ENCODE measurements around the gene GPR148.

Gene GPR148

DNA sequence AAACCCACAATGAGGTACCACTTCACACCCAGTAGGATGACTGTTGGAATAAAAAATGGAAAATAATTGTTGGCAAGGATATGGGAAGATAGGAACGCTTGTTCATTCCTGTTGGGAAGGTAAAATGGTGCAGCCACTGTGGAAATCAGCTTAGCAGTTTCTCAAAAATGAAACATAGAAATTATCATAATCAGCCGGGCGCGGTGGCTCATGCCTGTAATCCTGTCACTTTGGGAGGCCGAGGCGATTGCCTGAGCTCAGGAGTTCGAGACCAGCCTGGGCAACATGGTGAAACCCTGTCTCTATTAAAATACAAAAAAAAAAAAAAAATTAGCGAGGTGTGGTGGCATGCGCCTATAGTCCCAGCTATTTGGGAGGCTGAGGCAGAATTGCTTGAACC lies 49.9 kb downstream of the GPR148 start:
- no peak for DNase-seq

Data from activated naive CD4-positive, alpha-beta T cell treated with Interleukin-2 at 50 U/mL for 16 hours (primary cell).